Stimulated activated CD8-positive, alpha-beta memory T cell treated with anti-CD3 and anti-CD28 coated beads, Interleukin-4, amount 100 ng/mL, for 4 hours (primary cell): Measurements from ENCODE around the gene HTR6.
"Not testable (repeated sequence)": the region's sequence is repeated elsewhere in the genome, so short reads cannot be mapped to it uniquely, and the experiment has no call there.

Experiments used
- DNase-seq, 2 donors: peaks; one replicate each; pipeline ENCODE4 v3.0.0-alpha.2; 2020; ENCODE audit warnings: low read depth in 2 of 2, low spot score in 1 of 2

HTR6 gene

GRCh38 chr1:19664453-19665185 lies at the start of gene HTR6:
Gene HTR6, plus strand, starts transcription at chr1:19664875. Its CDS starts 879 bp downstream, at chr1:19665754.
- no peak for DNase-seq

- no peak for DNase-seq
These were observed 49.2 kb upstream of the HTR6 start for GRCh38 chr1:19615438-19615837.

GRCh38 chr1:19616489-19616888 lies 48.2 kb upstream of the HTR6 start:
- DNase-seq: no peak

GRCh38 chr1:19617376-19617775 lies 47.3 kb upstream of the HTR6 start:
- no peak for DNase-seq

GRCh38 chr1:19618428-19618827 lies 46.2 kb upstream of the HTR6 start:
- DNase-seq: no peak

- DNase-seq: no peak
These were observed 44.8 kb upstream of the HTR6 start for GRCh38 chr1:19619697-19620384.

GRCh38 chr1:19620786-19621185 lies 43.9 kb upstream of the HTR6 start:
- no peak for DNase-seq

- DNase-seq: no peak
These were observed 43.3 kb upstream of the HTR6 start for GRCh38 chr1:19621274-19621950.

- DNase-seq: no peak
These were observed 42.5 kb upstream of the HTR6 start for GRCh38 chr1:19622204-19622603.

GRCh38 chr1:19623523-19623922 lies 41.2 kb upstream of the HTR6 start:
- no peak for DNase-seq

GRCh38 chr1:19625291-19625937 lies 39.3 kb upstream of the HTR6 start:
- no peak for DNase-seq

- no peak for DNase-seq
These were observed 35.8 kb upstream of the HTR6 start for GRCh38 chr1:19628879-19629278.

GRCh38 chr1:19629357-19629756 lies 35.3 kb upstream of the HTR6 start:
- no peak for DNase-seq

GRCh38 chr1:19630192-19630591 lies 34.5 kb upstream of the HTR6 start:
- not testable (repeated sequence) for DNase-seq

- DNase-seq: no peak
These were observed 33.8 kb upstream of the HTR6 start for GRCh38 chr1:19630720-19631395.

- DNase-seq: no peak
These were observed 32.5 kb upstream of the HTR6 start for GRCh38 chr1:19632211-19632610.

GRCh38 chr1:19633106-19633505 lies 31.6 kb upstream of the HTR6 start:
- no peak for DNase-seq

- not testable (repeated sequence) for DNase-seq
These were observed 29.6 kb upstream of the HTR6 start for GRCh38 chr1:19635064-19635463.

- DNase-seq: no peak
These were observed 29.0 kb upstream of the HTR6 start for GRCh38 chr1:19635646-19636045.

GRCh38 chr1:19636065-19636464 lies 28.6 kb upstream of the HTR6 start:
- DNase-seq: no peak

- DNase-seq: not testable (repeated sequence)
These were observed 27.9 kb upstream of the HTR6 start for GRCh38 chr1:19636749-19637148.
